Measurements from ENCODE around the gene DOCK10. TPM values are rescaled to one million over a fixed set of nuclear protein-coding genes. Genes with fewer than 3 reads are reported as not detected.
A peak's percentile ranks its signal among the peaks of the same experiment; 100 is the strongest.
"Not testable (repeated sequence)": the region's sequence is repeated elsewhere in the genome, so short reads cannot be mapped to it uniquely, and the experiment has no call there.

The DOCK10 gene
- total RNA-seq, 2 experiments from 2014 or later: 123 to 137 TPM

DNA sequence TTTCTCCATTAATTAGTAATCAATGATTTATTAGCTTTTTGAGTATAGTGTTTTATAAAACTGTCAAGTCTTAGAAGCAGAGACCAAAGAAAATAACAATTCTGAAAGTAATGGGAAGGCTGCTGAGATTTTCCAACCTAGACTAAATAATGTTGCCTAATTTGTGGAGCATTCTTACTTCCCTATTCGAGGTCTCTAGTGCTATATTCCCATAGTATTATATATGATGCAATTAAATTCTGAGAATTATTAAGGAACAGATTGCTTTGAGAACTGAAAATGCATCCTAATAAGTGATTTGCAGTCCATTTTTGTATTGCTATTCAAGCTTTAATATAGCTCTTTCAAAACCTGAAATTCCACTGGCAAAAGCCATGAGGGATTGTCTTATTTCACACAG, 27.7 kb upstream of the DOCK10 start:
- H3K4me3 Mint-ChIP-seq: no peak overlapping the region
- peaks cover 20% of the 10 kb centered on the region for H3K4me1 Mint-ChIP-seq (ENCODE audit: low read depth)
- CTCF ChIA-PET: interaction anchor here (0.5 to 0.6 kb wide), 3 partner anchors 54 to 590 kb away, joined by 3 to 7 read pairs (median 3); no protein-coding TSS in a partner anchor
- H3K27ac Mint-ChIP-seq: no peak overlapping the region
- no peaks in the 10 kb centered on the region for H3K27me3 Mint-ChIP-seq (ENCODE audit: low read depth)
- intact Hi-C loops (cut with micrococcal nuclease): no loop called here
- H3K9me3 Mint-ChIP-seq: peaks cover 22% of the 10 kb centered on the region
- DNase-seq: no peak
- H3K36me3 Mint-ChIP-seq (ENCODE audit: low read depth): peaks cover 9% of the 10 kb centered on the region

DNA sequence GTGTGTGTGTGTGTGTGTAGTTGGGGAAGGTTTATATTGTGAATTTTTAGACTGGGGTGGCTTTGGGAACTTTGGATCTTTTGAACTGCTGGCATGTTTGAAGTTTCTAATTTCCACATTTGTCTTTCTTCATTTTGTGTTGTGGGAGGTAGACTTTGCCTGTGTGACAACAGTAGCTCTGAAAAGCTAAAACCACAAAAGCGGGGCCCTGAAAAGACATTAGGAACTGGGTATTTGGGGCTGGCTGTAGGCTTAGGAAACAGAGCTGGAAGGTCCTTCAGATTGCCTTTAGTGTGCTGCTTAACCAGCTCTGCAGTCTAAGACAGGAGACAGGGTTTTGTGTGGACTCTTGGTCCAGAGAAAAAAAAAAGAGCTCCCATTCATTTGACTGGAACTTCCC, 27.2 kb upstream of the DOCK10 start:
- CTCF ChIA-PET: interaction anchor here (0.5 to 1.1 kb wide), 4 partner anchors 11 to 591 kb away, joined by 3 to 7 read pairs (median 3); no protein-coding TSS in a partner anchor

DNA sequence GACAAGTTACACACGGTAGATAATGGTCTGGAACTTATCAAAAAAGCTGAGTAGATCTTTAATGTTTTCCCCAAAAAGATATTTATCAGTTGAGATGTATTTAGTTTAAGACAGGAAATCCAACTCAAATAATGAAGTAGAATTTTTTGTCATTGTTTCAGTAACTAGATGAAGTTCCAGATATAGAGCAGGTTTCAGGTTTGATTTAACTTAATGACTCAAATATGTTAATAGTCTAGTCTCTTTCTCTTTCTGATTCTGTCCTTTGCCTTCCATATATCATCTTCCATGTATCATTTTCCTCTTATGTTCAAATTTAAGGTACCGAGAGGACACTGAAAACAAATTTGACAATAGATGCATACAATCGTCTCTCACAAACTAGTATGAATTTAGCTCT, 23.6 kb upstream of the DOCK10 start:
- no peak for DNase-seq
- intact Hi-C loops (cut with micrococcal nuclease): loop anchor here (1.0 kb wide), 3 partner anchors 25 to 140 kb away; no protein-coding TSS in a partner anchor
- Mint-ChIP-seq H3K9me3 (peaks cover 22% of the 10 kb centered on the region), H3K27me3 (ENCODE audit: low read depth) (no peaks in the 10 kb centered on the region), H3K27ac (no peak overlapping the region), H3K36me3 (ENCODE audit: low read depth) (peaks cover 9% of the 10 kb centered on the region), H3K4me3 (no peak overlapping the region), H3K4me1 (ENCODE audit: low read depth) (peaks cover 45% of the 10 kb centered on the region)
- CTCF ChIA-PET: interaction anchor here (0.6 to 1.2 kb wide), 2 partner anchors 25 to 584 kb away, joined by 3 to 4 read pairs; no protein-coding TSS in a partner anchor

More for the DNA sequence above, 27.2 kb upstream of the DOCK10 start:
- Mint-ChIP-seq H3K9me3 (peaks cover 22% of the 10 kb centered on the region), H3K4me1 (ENCODE audit: low read depth) (peaks cover 24% of the 10 kb centered on the region), H3K36me3 (ENCODE audit: low read depth) (peaks cover 9% of the 10 kb centered on the region), H3K4me3 (no peak overlapping the region), H3K27ac (no peak overlapping the region), H3K27me3 (ENCODE audit: low read depth) (no peaks in the 10 kb centered on the region)
- intact Hi-C loops (cut with micrococcal nuclease): no loop called here
- DNase-seq: no peak

DNA sequence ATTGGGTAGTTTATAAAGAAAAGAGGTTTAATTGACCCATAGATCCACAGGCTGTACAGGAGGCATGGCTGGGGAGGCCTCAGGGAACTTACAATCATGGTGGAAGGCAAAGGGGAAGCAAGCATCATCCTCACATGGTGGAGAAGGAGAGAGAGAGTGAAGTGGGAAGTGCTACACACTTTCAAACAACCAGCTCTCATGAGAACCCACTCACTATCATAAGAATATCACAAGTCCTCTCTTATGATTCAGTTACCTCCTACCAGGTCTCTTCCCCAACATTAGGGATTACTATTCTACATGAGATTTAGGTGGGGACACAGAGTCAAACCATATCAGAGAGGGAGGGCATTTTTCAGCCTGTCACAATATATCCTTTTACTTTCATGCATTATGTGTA, 22.7 kb upstream of the DOCK10 start:
- CTCF ChIA-PET: interaction anchor here (1.2 kb wide), 1 partner anchor 24 kb away, joined by 4 read pairs; no protein-coding TSS in a partner anchor
- no peak overlapping the region for H3K4me3 Mint-ChIP-seq
- no peaks in the 10 kb centered on the region for H3K27me3 Mint-ChIP-seq (ENCODE audit: low read depth)
- peaks cover 22% of the 10 kb centered on the region for H3K9me3 Mint-ChIP-seq
- peaks cover 45% of the 10 kb centered on the region for H3K4me1 Mint-ChIP-seq (ENCODE audit: low read depth)
- intact Hi-C loops (cut with micrococcal nuclease): loop anchor here (1.0 kb wide), 3 partner anchors 9 to 54 kb away; no protein-coding TSS in a partner anchor
- H3K27ac Mint-ChIP-seq: no peak overlapping the region
- peaks cover 9% of the 10 kb centered on the region for H3K36me3 Mint-ChIP-seq (ENCODE audit: low read depth)
- no peak for DNase-seq

DNA sequence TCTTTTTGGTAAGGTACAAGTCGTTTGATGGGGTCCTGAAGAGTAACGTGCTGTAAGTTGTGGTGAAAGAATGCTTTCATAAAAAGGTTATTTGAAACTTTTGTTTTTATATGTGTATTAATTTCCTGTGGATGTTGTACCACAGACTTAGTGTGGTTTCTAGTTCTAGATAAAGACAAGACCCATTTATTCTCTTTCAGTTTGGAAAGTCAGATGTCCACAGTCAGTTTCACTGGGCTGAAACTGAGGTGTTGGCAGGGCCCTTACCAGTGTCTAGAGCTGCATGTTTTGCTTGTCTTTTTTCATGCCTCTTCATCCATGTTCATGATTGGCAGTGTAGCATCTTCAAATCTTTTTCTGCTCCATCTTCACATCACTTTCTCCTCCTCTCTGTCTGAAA, 22.1 kb upstream of the DOCK10 start:
- peaks cover 22% of the 10 kb centered on the region for H3K9me3 Mint-ChIP-seq
- DNase-seq: no peak
- H3K4me1 Mint-ChIP-seq (ENCODE audit: low read depth): peaks cover 45% of the 10 kb centered on the region
- H3K27ac Mint-ChIP-seq: no peak overlapping the region
- CTCF ChIA-PET: no interaction called here
- H3K36me3 Mint-ChIP-seq (ENCODE audit: low read depth): peaks cover 9% of the 10 kb centered on the region
- H3K4me3 Mint-ChIP-seq: no peak overlapping the region
- intact Hi-C loops (cut with micrococcal nuclease): loop anchor here (1.0 kb wide), 1 partner anchor 8 kb away; no protein-coding TSS in a partner anchor
- H3K27me3 Mint-ChIP-seq (ENCODE audit: low read depth): no peaks in the 10 kb centered on the region

- intact Hi-C loops (cut with micrococcal nuclease): loop anchor here (1.0 kb wide), 2 partner anchors 8 to 54 kb away; no protein-coding TSS in a partner anchor
- Mint-ChIP-seq H3K4me1 (ENCODE audit: low read depth) (peaks cover 55% of the 10 kb centered on the region), H3K27me3 (ENCODE audit: low read depth) (no peaks in the 10 kb centered on the region), H3K27ac (no peak overlapping the region), H3K9me3 (no peaks in the 10 kb centered on the region), H3K4me3 (no peak overlapping the region), H3K36me3 (ENCODE audit: low read depth) (no peaks in the 10 kb centered on the region)
- CTCF ChIA-PET: interaction anchor here (1.1 to 1.8 kb wide), 3 partner anchors 13 to 55 kb away, joined by 4 to 6 read pairs (median 6); no protein-coding TSS in a partner anchor
- peak; percentile 32 for DNase-seq
Measured at GRCh38 chr2:225056330-225057073, 14.2 kb upstream of the DOCK10 start.

GRCh38 chr2:225055714-225056113, 13.4 kb upstream of the DOCK10 start:
- intact Hi-C loops (cut with micrococcal nuclease): loop anchor here (1.0 kb wide), 2 partner anchors 9 to 53 kb away; no protein-coding TSS in a partner anchor
- H3K4me3 Mint-ChIP-seq: no peak overlapping the region
- no peaks in the 10 kb centered on the region for H3K9me3 Mint-ChIP-seq
- CTCF ChIA-PET: interaction anchor here (1.0 to 1.8 kb wide), 2 partner anchors 11 to 12 kb away, joined by 3 to 6 read pairs; no protein-coding TSS in a partner anchor
- no peak overlapping the region for H3K27ac Mint-ChIP-seq
- H3K36me3 Mint-ChIP-seq (ENCODE audit: low read depth): no peaks in the 10 kb centered on the region
- no peaks in the 10 kb centered on the region for H3K27me3 Mint-ChIP-seq (ENCODE audit: low read depth)
- peaks cover 59% of the 10 kb centered on the region for H3K4me1 Mint-ChIP-seq (ENCODE audit: low read depth)
- no peak for DNase-seq

DNA sequence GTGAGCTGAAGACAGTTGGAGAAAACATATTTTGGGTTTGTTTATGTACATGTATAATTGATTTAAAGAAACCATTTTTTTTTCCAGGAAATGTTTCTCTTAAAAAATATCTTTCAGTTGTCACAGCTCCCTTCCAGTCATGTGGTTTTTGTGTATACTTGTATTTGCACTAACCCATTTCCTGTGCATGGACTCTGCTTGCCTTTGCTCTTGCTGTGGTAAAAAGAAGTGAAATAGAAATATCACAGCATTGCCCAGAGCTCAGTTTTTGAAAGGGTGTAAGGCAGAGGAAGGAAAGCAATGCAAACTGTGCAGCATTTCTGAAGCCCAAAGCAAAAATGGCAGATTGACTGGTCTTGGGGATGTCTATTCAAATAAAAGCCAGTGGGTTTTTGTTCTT, 10.4 kb upstream of the DOCK10 start:
- peak overlapping the region; percentile 70 for H3K27ac Mint-ChIP-seq
- H3K27me3 Mint-ChIP-seq (ENCODE audit: low read depth): no peaks in the 10 kb centered on the region
- DNase-seq: peak; percentile 42
- CTCF ChIA-PET: interaction anchor here (1.2 to 1.4 kb wide), 3 partner anchors 9 to 50 kb away, joined by 3 to 8 read pairs (median 7); no protein-coding TSS in a partner anchor
- no peaks in the 10 kb centered on the region for H3K36me3 Mint-ChIP-seq (ENCODE audit: low read depth)
- H3K9me3 Mint-ChIP-seq: no peaks in the 10 kb centered on the region
- H3K4me3 Mint-ChIP-seq: no peak overlapping the region
- H3K4me1 Mint-ChIP-seq (ENCODE audit: low read depth): peaks cover 49% of the 10 kb centered on the region
- intact Hi-C loops (cut with micrococcal nuclease): loop anchor here (1.0 kb wide), 1 partner anchor 11 kb away; no protein-coding TSS in a partner anchor

GRCh38 chr2:225047502-225047901, 5.2 kb upstream of the DOCK10 start:
- peaks cover 13% of the 10 kb centered on the region for H3K4me1 Mint-ChIP-seq (ENCODE audit: low read depth)
- intact Hi-C loops (cut with micrococcal nuclease): loop anchor here (10.0 kb wide), 1 partner anchor 1023 kb away; no protein-coding TSS in a partner anchor
- H3K36me3 Mint-ChIP-seq (ENCODE audit: low read depth); H3K9me3 Mint-ChIP-seq; H3K27ac Mint-ChIP-seq; H3K27me3 Mint-ChIP-seq (ENCODE audit: low read depth); DNase-seq; H3K4me3 Mint-ChIP-seq; CTCF ChIA-PET: not testable (repeated sequence)

DNA sequence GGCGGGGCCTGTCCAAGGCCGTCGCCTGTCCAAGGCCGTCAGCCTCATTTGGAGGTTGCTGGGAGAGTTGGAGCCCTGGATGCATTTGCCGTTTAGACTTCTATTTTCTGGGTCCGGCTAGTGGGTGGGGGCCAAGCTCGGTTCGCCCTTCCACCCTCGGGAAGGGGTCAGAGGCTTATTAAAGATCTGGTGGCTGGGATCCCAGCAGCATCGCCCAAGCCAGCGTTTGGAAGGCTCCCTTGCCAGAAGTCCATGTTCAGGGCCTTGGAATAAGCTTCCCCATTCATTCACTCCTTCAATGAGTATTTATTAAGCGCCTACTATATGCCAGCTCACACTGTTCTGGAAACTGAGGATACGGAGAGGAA, 516 bp upstream of the DOCK10 start:
- Mint-ChIP-seq H3K9me3 (no peaks in the 10 kb centered on the region), H3K4me1 (ENCODE audit: low read depth) (peaks cover 34% of the 10 kb centered on the region), H3K36me3 (ENCODE audit: low read depth) (peaks cover 8% of the 10 kb centered on the region), H3K27me3 (ENCODE audit: low read depth) (no peaks in the 10 kb centered on the region), H3K27ac (peak overlapping the region; percentile 71), H3K4me3 (peak overlapping the region; percentile 69)
- no peak for DNase-seq
- intact Hi-C loops (cut with micrococcal nuclease): loop anchor here (5.0 to 10.0 kb wide), 4 partner anchors 455 to 1795 kb away; partner anchors contain the start of genes CUL3 and RHBDD1
- CTCF ChIA-PET: interaction anchor here (0.8 to 1.9 kb wide), 5 partner anchors 10 to 40 kb away, joined by 3 to 8 read pairs (median 5); no protein-coding TSS in a partner anchor

DNA sequence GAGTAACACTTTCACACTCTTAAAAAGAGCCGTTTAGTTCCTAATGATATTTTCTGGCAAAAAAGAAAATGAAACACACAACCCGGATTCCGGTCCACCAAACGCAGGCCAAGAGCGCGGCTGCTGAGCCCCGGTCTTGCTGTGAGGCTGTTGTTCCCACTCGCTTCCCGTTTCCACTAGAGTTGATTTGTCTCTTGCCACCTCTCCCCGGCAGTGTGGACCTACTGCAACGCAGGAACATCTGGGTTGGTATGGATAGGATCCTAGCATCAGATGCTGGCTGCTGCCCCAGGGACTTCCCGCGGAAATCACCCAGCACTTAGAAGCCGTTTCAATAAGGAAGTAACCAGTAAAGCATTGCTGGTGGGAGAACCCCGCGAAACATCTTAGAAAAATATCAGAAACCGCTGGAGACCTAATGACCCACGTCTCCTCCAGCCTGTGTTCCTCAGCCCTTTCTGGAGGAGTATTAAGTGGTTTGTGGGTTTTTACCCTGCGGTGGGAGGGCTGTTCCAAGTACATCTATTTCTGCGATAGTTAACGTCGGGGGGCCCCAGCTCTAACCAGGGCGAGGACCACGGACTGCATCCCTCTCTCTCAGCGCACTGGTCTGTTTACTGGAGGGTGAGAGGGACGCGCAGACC, 939 bp downstream of the DOCK10 start:
- no peaks in the 10 kb centered on the region for H3K9me3 Mint-ChIP-seq
- H3K27ac Mint-ChIP-seq: peak overlapping the region; percentile 96
- peaks cover 8% of the 10 kb centered on the region for H3K36me3 Mint-ChIP-seq (ENCODE audit: low read depth)
- peak; percentile 82 for DNase-seq
- no peaks in the 10 kb centered on the region for H3K27me3 Mint-ChIP-seq (ENCODE audit: low read depth)
- peaks cover 47% of the 10 kb centered on the region for H3K4me1 Mint-ChIP-seq (ENCODE audit: low read depth)
- intact Hi-C loops (cut with micrococcal nuclease): loop anchor here (1.0 to 10.0 kb wide), 9 partner anchors 11 to 1796 kb away; partner anchors contain the start of genes CUL3 and RHBDD1
- H3K4me3 Mint-ChIP-seq: peak overlapping the region; percentile 85
- CTCF ChIA-PET: interaction anchor here (0.5 to 2.9 kb wide), 7 partner anchors 14 to 109 kb away, joined by 3 to 11 read pairs (median 4); no protein-coding TSS in a partner anchor

GRCh38 chr2:225040856-225041206, 1.4 kb downstream of the DOCK10 start:
- intact Hi-C loops (cut with micrococcal nuclease): loop anchor here (1.0 to 10.0 kb wide), 9 partner anchors 11 to 1796 kb away; partner anchors contain the start of genes CUL3 and RHBDD1
- H3K27me3 Mint-ChIP-seq (ENCODE audit: low read depth): no peaks in the 10 kb centered on the region
- no peaks in the 10 kb centered on the region for H3K9me3 Mint-ChIP-seq
- H3K4me3 Mint-ChIP-seq: peak overlapping the region; percentile 85
- CTCF ChIA-PET: interaction anchor here (0.7 to 2.9 kb wide), 10 partner anchors 9 to 116 kb away, joined by 3 to 11 read pairs (median 4); no protein-coding TSS in a partner anchor
- H3K27ac Mint-ChIP-seq: peak overlapping the region; percentile 96
- peaks cover 52% of the 10 kb centered on the region for H3K4me1 Mint-ChIP-seq (ENCODE audit: low read depth)
- peaks cover 8% of the 10 kb centered on the region for H3K36me3 Mint-ChIP-seq (ENCODE audit: low read depth)
- DNase-seq: peak; percentile 42

Measured in activated naive CD4-positive, alpha-beta T cell treated with anti-CD3 and anti-CD28 coated beads for 36 hours (primary cell).